ENCODE measurements around the gene PTPRT.
"Not testable (repeated sequence)": the region's sequence is repeated elsewhere in the genome, so short reads cannot be mapped to it uniquely, and the experiment has no call there.

The PTPRT gene

DNA sequence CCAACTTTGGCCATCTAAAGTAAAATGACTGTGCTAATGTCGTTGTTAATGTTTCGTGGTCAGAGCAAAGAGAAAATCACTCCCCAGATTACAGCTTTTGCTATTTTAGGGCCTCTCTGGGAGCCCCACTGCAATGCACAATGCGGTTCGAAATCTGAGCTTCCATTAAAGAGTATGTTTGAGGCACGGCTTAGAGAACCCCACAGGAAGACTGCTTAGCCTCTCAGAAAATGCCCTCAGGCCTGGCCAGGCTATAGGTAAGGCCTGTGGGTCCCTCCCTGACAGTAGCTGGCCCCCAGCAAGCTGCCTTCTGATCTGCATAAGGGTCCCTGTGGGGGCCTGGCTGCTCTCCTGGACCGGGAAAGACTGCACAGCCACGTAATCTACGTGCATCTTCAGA is 274.6 kb downstream of the PTPRT start:
- no peak overlapping the region for H2BK5ac ChIP-seq (ENCODE audit: low read length)
- no peaks in the 10 kb centered on the region for H3K79me1 ChIP-seq (ENCODE audit: low read length)
- no peaks in the 10 kb centered on the region for H3K27me3 ChIP-seq (ENCODE audit: insufficient read depth, low read length, poor library complexity)
- H2BK15ac ChIP-seq (replicated peaks; ENCODE audit: low read depth) = no peak overlapping the region
- H3K27ac ChIP-seq (ENCODE audit: low read depth, low read length) = no peak overlapping the region
- H3K56ac ChIP-seq (ENCODE audit: low read length) = no peak overlapping the region
- no peaks in the 10 kb centered on the region for H3K79me2 ChIP-seq (ENCODE audit: control insufficient read depth, insufficient read depth, low read length)
- no peak overlapping the region for H4K5ac ChIP-seq (ENCODE audit: low read length)
- H3K36me3 ChIP-seq (ENCODE audit: control insufficient read depth, insufficient read depth, low read length) = no peaks in the 10 kb centered on the region
- peak; percentile 3 for DNase-seq
- no peak overlapping the region for H3K23ac ChIP-seq (ENCODE audit: low read length)
- H3K4ac ChIP-seq (ENCODE audit: low read depth, low read length) = no peak overlapping the region
- no peak overlapping the region for H2AK5ac ChIP-seq (ENCODE audit: low read length)
- no peak overlapping the region for H3K4me3 ChIP-seq (ENCODE audit: low read length)
- no CpG with 5 or more reads among the region's 8 CpGs for WGBS (ENCODE audit: extremely low coverage, insufficient coverage, low lambda C conversion rate)
- peaks cover 4% of the 10 kb centered on the region for H3K4me1 ChIP-seq (ENCODE audit: control insufficient read depth, low read depth, low read length)
- no peak overlapping the region for H3K4me2 ChIP-seq (ENCODE audit: low read length)
- no peak overlapping the region for H4K8ac ChIP-seq (ENCODE audit: low read depth, low read length)
- H3K9ac ChIP-seq (ENCODE audit: low read length) = no peak overlapping the region
- H2BK120ac ChIP-seq (ENCODE audit: low read depth, low read length) = no peak overlapping the region
- no peak overlapping the region for H3K18ac ChIP-seq (ENCODE audit: low read length)

DNA sequence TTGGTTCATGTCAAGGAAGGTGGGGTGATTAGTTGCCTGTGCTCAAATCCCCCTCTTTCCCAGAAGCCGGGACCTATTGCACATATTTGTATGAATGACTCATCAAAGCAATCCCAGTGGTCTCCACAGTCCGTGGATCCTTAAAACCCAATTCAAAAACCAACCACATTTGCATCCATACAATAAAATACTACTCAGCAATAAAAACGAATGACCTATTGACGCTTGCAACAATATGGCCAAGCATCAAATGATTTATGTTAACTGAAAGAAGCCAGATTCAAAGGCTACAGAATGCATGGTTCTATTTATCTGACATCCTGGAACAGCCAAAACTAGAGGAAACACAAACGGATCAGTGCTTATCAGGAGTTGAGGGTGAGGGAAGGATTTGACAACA is 275.4 kb downstream of the PTPRT start:
- H3K18ac ChIP-seq (ENCODE audit: low read length) = peak overlapping the region; percentile 68

DNA sequence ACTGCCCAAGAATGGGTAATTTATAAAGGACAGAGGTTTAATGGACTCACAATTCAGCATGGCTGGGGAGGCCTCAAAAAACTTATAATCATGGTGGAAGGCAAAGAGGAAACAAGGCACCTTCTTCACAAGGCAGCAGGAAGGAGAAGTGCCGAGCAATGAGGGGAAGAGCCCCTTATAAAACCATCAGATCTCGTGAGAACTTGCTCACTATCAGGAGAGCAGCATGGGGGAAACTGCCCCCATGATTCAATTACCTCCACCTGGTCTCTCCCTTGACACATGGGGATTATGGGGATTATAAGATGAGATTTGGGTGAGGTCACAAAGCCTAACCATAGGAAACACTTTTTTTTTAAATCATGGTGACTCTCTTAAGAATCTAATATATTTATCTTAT is 278.9 kb downstream of the PTPRT start:
- peak; percentile 10 for DNase-seq
- not testable (repeated sequence) for H2BK120ac ChIP-seq (ENCODE audit: low read depth, low read length); H4K8ac ChIP-seq (ENCODE audit: low read depth, low read length); H3K23ac ChIP-seq (ENCODE audit: low read length); H3K4ac ChIP-seq (ENCODE audit: low read depth, low read length); H3K36me3 ChIP-seq (ENCODE audit: control insufficient read depth, insufficient read depth, low read length); H3K4me2 ChIP-seq (ENCODE audit: low read length); H3K4me3 ChIP-seq (ENCODE audit: low read length); H3K56ac ChIP-seq (ENCODE audit: low read length); H2AK5ac ChIP-seq (ENCODE audit: low read length); H4K5ac ChIP-seq (ENCODE audit: low read length); H3K9ac ChIP-seq (ENCODE audit: low read length); H3K4me1 ChIP-seq (ENCODE audit: control insufficient read depth, low read depth, low read length); H2BK15ac ChIP-seq (replicated peaks; ENCODE audit: low read depth); H2BK5ac ChIP-seq (ENCODE audit: low read length); H3K79me2 ChIP-seq (ENCODE audit: control insufficient read depth, insufficient read depth, low read length); H3K27ac ChIP-seq (ENCODE audit: low read depth, low read length); H3K79me1 ChIP-seq (ENCODE audit: low read length); H3K18ac ChIP-seq (ENCODE audit: low read length); H3K27me3 ChIP-seq (ENCODE audit: insufficient read depth, low read length, poor library complexity)
- no CpG with 5 or more reads among the region's 2 CpGs for WGBS (ENCODE audit: extremely low coverage, insufficient coverage, low lambda C conversion rate)

More for the DNA sequence above, 275.4 kb downstream of the PTPRT start:
- H3K23ac ChIP-seq (ENCODE audit: low read length) = no peak overlapping the region
- no peaks in the 10 kb centered on the region for H3K27me3 ChIP-seq (ENCODE audit: insufficient read depth, low read length, poor library complexity)
- H4K8ac ChIP-seq (ENCODE audit: low read depth, low read length) = no peak overlapping the region
- DNase-seq = peak; percentile 13
- peaks cover 4% of the 10 kb centered on the region for H3K4me1 ChIP-seq (ENCODE audit: control insufficient read depth, low read depth, low read length)
- WGBS (ENCODE audit: extremely low coverage, insufficient coverage, low lambda C conversion rate) = no CpG with 5 or more reads among the region's 5 CpGs
- no peak overlapping the region for H2AK5ac ChIP-seq (ENCODE audit: low read length)
- no peak overlapping the region for H3K4me2 ChIP-seq (ENCODE audit: low read length)
- H3K56ac ChIP-seq (ENCODE audit: low read length) = no peak overlapping the region
- no peak overlapping the region for H3K9ac ChIP-seq (ENCODE audit: low read length)
- no peak overlapping the region for H2BK120ac ChIP-seq (ENCODE audit: low read depth, low read length)
- H3K27ac ChIP-seq (ENCODE audit: low read depth, low read length) = no peak overlapping the region
- H2BK5ac ChIP-seq (ENCODE audit: low read length) = no peak overlapping the region
- no peak overlapping the region for H4K5ac ChIP-seq (ENCODE audit: low read length)
- no peak overlapping the region for H3K4me3 ChIP-seq (ENCODE audit: low read length)
- H3K79me2 ChIP-seq (ENCODE audit: control insufficient read depth, insufficient read depth, low read length) = no peaks in the 10 kb centered on the region
- H3K36me3 ChIP-seq (ENCODE audit: control insufficient read depth, insufficient read depth, low read length) = no peaks in the 10 kb centered on the region
- H3K79me1 ChIP-seq (ENCODE audit: low read length) = no peaks in the 10 kb centered on the region
- H2BK15ac ChIP-seq (replicated peaks; ENCODE audit: low read depth) = no peak overlapping the region
- no peak overlapping the region for H3K4ac ChIP-seq (ENCODE audit: low read depth, low read length)

DNA sequence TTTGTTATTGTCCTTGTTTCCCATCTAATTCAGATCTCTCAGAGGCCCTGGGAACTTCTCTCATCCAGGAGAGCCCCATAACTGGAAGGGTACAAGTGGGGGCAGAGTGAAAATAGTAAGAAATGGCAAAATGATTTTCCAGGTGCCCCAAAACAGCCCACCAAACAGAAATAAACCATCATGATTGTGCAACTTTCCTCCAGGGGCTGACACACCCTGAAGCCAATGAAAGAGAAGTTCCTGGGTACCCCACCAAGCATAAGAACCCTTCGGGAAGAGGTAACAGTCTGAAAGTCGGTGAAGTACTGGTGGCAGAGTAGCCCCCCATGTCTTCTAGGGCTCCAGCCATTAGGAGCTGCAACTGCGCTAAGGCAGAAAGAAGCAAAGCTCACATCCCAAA is 282.0 kb downstream of the PTPRT start:
- WGBS (ENCODE audit: extremely low coverage, insufficient coverage, low lambda C conversion rate) = no CpG with 5 or more reads among the region's 3 CpGs
- no peak overlapping the region for H2BK120ac ChIP-seq (ENCODE audit: low read depth, low read length)
- no peak overlapping the region for H3K18ac ChIP-seq (ENCODE audit: low read length)
- H2AK5ac ChIP-seq (ENCODE audit: low read length) = no peak overlapping the region
- no peaks in the 10 kb centered on the region for H3K79me2 ChIP-seq (ENCODE audit: control insufficient read depth, insufficient read depth, low read length)
- DNase-seq = no peak
- H3K4me3 ChIP-seq (ENCODE audit: low read length) = no peak overlapping the region
- no peak overlapping the region for H3K27ac ChIP-seq (ENCODE audit: low read depth, low read length)
- H2BK5ac ChIP-seq (ENCODE audit: low read length) = no peak overlapping the region
- no peaks in the 10 kb centered on the region for H3K79me1 ChIP-seq (ENCODE audit: low read length)
- H3K27me3 ChIP-seq (ENCODE audit: insufficient read depth, low read length, poor library complexity) = no peaks in the 10 kb centered on the region
- no peak overlapping the region for H3K4me2 ChIP-seq (ENCODE audit: low read length)
- H3K36me3 ChIP-seq (ENCODE audit: control insufficient read depth, insufficient read depth, low read length) = no peaks in the 10 kb centered on the region
- no peak overlapping the region for H3K4ac ChIP-seq (ENCODE audit: low read depth, low read length)
- H3K4me1 ChIP-seq (ENCODE audit: control insufficient read depth, low read depth, low read length) = no peaks in the 10 kb centered on the region
- H3K23ac ChIP-seq (ENCODE audit: low read length) = no peak overlapping the region
- no peak overlapping the region for H2BK15ac ChIP-seq (replicated peaks; ENCODE audit: low read depth)
- no peak overlapping the region for H4K5ac ChIP-seq (ENCODE audit: low read length)
- H3K56ac ChIP-seq (ENCODE audit: low read length) = no peak overlapping the region
- H4K8ac ChIP-seq (ENCODE audit: low read depth, low read length) = no peak overlapping the region
- no peak overlapping the region for H3K9ac ChIP-seq (ENCODE audit: low read length)

DNA sequence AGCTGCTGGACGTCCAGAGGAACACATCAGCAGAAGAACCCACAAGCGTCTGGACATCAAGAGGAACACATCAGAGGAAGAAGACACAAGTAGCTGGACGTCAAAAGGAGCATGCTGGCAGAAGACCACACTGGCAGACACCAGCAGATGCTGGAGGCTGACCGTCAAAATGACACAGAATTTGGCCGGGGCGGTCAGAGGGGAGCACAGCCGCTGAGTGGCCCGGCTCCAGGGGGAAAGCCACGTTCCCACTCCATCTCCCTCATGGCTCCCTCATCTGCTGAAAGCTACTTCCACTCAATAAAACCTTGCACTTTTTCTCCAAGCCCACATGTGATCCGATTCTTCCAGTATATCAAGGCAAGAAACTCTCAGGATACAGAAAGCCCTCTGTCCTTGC is 283.6 kb downstream of the PTPRT start:
- Histone ChIP-seq H2AK5ac (ENCODE audit: low read length) (no peak overlapping the region), H3K4me1 (ENCODE audit: control insufficient read depth, low read depth, low read length) (no peaks in the 10 kb centered on the region), H3K27me3 (ENCODE audit: insufficient read depth, low read length, poor library complexity) (no peaks in the 10 kb centered on the region), H3K23ac (ENCODE audit: low read length) (no peak overlapping the region), H2BK5ac (ENCODE audit: low read length) (no peak overlapping the region), H3K4me2 (ENCODE audit: low read length) (no peak overlapping the region), H3K27ac (ENCODE audit: low read depth, low read length) (no peak overlapping the region), H3K36me3 (ENCODE audit: control insufficient read depth, insufficient read depth, low read length) (no peaks in the 10 kb centered on the region), H3K56ac (ENCODE audit: low read length) (no peak overlapping the region), H2BK15ac (replicated peaks; ENCODE audit: low read depth) (no peak overlapping the region), H2BK120ac (ENCODE audit: low read depth, low read length) (no peak overlapping the region), H3K79me1 (ENCODE audit: low read length) (no peaks in the 10 kb centered on the region), H3K18ac (ENCODE audit: low read length) (no peak overlapping the region), H3K4ac (ENCODE audit: low read depth, low read length) (no peak overlapping the region), H4K5ac (ENCODE audit: low read length) (no peak overlapping the region), H4K8ac (ENCODE audit: low read depth, low read length) (no peak overlapping the region), H3K9ac (ENCODE audit: low read length) (no peak overlapping the region), H3K79me2 (ENCODE audit: control insufficient read depth, insufficient read depth, low read length) (no peaks in the 10 kb centered on the region), H3K4me3 (ENCODE audit: low read length) (no peak overlapping the region)
- DNase-seq = no peak
- no CpG with 5 or more reads among the region's 10 CpGs for WGBS (ENCODE audit: extremely low coverage, insufficient coverage, low lambda C conversion rate)

DNA sequence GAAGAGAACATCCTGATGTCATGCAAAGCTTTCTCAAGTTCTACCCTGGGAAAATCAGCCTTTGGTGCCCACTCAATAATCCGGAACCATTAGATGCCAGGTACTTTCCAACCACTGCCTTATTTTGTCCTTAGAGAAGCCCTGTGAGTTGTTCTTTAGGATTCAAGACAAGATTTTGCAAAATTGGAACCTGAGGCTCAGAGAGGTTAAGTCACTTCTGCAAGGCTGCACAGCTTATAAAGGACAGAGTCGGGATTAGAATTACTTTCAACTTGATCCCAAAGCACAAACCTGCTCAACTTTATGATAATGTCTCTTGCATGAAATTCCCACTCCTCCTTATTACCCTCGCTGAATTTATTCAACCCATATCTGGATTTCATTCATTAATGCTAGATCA is 287.2 kb downstream of the PTPRT start:
- Histone ChIP-seq H3K36me3 (ENCODE audit: control insufficient read depth, insufficient read depth, low read length) (no peaks in the 10 kb centered on the region), H3K27ac (ENCODE audit: low read depth, low read length) (no peak overlapping the region), H3K18ac (ENCODE audit: low read length) (no peak overlapping the region), H3K27me3 (ENCODE audit: insufficient read depth, low read length, poor library complexity) (no peaks in the 10 kb centered on the region), H2BK15ac (replicated peaks; ENCODE audit: low read depth) (no peak overlapping the region), H3K79me2 (ENCODE audit: control insufficient read depth, insufficient read depth, low read length) (no peaks in the 10 kb centered on the region), H3K79me1 (ENCODE audit: low read length) (no peaks in the 10 kb centered on the region), H2BK120ac (ENCODE audit: low read depth, low read length) (no peak overlapping the region), H3K4me3 (ENCODE audit: low read length) (no peak overlapping the region), H3K4me2 (ENCODE audit: low read length) (no peak overlapping the region), H3K4me1 (ENCODE audit: control insufficient read depth, low read depth, low read length) (no peaks in the 10 kb centered on the region), H4K8ac (ENCODE audit: low read depth, low read length) (no peak overlapping the region), H3K9ac (ENCODE audit: low read length) (no peak overlapping the region), H3K4ac (ENCODE audit: low read depth, low read length) (no peak overlapping the region), H3K23ac (ENCODE audit: low read length) (no peak overlapping the region), H2AK5ac (ENCODE audit: low read length) (no peak overlapping the region), H3K56ac (ENCODE audit: low read length) (no peak overlapping the region), H2BK5ac (ENCODE audit: low read length) (no peak overlapping the region), H4K5ac (ENCODE audit: low read length) (no peak overlapping the region)
- no peak for DNase-seq
- WGBS (ENCODE audit: extremely low coverage, insufficient coverage, low lambda C conversion rate) = no CpG with 5 or more reads among the region's 3 CpGs

Measured in mesendoderm (in vitro differentiated cells).